Testis (tissue), 3 donors: ENCODE results near the gene RAD21L1. TPM values are rescaled to one million over a fixed set of nuclear protein-coding genes. Genes with fewer than 3 reads are reported as not detected.

Source experiments
- DNase-seq: peaks from one replicate; pipeline ENCODE4 v3.0.0-alpha.2; 2019
- H3K27ac ChIP-seq, 2 donors: fragments of 200-600 bp; sonication (generic); one replicate each; pipeline ENCODE4 v1.5.1; 2019
- H3K27me3 ChIP-seq: fragments of 200-600 bp; sonication (generic); one replicate; pipeline ENCODE4 v1.5.1; 2019
- H3K36me3 ChIP-seq: fragments of 200-600 bp; sonication (generic); one replicate; pipeline ENCODE4 v1.5.1; 2017; ENCODE audit warnings: low read depth; ENCODE audit errors: missing control alignments
- H3K4me1 ChIP-seq: fragments of 200-600 bp; sonication (generic); one replicate; pipeline ENCODE4 v1.5.1; 2019
- H3K4me3 ChIP-seq, 2 donors: fragments of 200-600 bp; sonication (generic); one replicate each; pipeline ENCODE4 v1.5.1; 2017 to 2019
- H3K9me3 ChIP-seq: fragments of 200-600 bp; sonication (generic); one replicate; pipeline ENCODE4 v1.5.1; 2017
- POLR2A ChIP-seq: fragments of 450-650 bp; IDR thresholded peaks from one replicate; pipeline ENCODE4 v1.6.1; 2017; ENCODE audit warnings: antibody characterized with exemption, mild to moderate bottlenecking, moderate library complexity
- WGBS, 2 donors: methylation state at CpG; one replicate each; pipeline ENCODE4 v1.1.5; 2018; 5-methylcytosine and 5-hydroxymethylcytosine counted together
- intact Hi-C: fragments of 100-400 bp; cut with DNase I; formaldehyde crosslinking; loops from one replicate; pipeline ENCODE4 v1.15.1; 2023; ENCODE audit warnings: low total_unique reads
- polyA plus RNA-seq: library from polyadenylated mRNA; stranded (reverse); fragments of 350-450 nt; fragmentation: Illumina TruSeq; extraction: RNeasy Lipid Tissue Mini Kit (QIAGEN cat#74804); gene quantifications from one replicate; pipeline ENCODE4 v1.2.3, GENCODE V29; 2014; ENCODE audit warnings: low read depth, low replicate concordance; ENCODE audit not compliant: insufficient read depth
- total RNA-seq, 2 donors: library from RNA; depleted of rRNA; stranded (reverse); fragments of >200 nt; gene quantifications; one replicate each; pipeline ENCODE4 v1.2.3, GENCODE V29; 2016
- TF ChIP-seq, protein P1 (sequence below), 3 experiments: fragments of 450-650 bp in 2 of 3; fragments of 200-600 bp in 1 of 3; sonication (generic) in 1 of 3; IDR thresholded peaks; one replicate each; pipeline ENCODE4 v1.5.1; 2016 to 2019; ENCODE audit warnings: antibody characterized with exemption in 3 of 3, mild to moderate bottlenecking in 2 of 3, moderate library complexity in 1 of 3

RAD21L1 gene
- total and polyA plus RNA-seq, 3 donors from 2014 or later = 7.5 to 13.7 (median 12.1) TPM

DNA sequence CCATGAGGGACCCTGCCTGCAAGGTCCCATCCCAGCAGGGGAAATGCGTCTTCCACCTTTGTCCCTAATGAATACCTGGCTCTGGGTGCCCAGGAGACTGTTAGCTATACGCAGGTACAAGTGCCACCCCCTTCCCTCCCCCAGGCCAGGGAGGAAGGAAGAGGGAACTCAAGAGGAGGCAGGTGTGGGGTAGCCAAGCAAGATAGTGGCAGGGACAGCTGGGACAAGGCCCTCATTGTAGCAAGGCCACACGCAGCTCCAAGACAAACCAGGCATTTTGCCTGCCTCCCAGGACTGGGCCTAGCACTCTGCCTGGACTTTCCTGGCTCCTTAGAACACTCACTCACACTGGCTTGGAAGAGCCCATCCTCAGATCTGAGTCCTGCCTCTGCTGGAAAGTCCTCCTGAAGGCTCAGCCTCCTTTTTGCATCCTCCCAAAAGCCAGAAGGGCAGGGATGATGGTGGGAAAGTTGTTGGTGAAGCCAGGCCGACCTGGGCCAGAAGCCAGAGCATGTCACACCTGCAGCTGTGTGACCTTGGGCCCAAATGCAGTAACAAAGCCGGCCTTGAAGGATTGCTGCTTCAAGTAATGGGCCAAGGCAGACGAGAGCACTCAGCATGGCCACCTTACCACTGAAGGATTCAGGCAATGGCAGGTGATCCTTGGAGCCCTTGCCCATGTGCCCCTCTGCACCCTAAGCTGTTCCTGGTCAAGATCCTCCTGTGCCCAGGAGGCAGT, 68.0 kb downstream of the RAD21L1 start:
- H3K4me3 ChIP-seq = no peak overlapping the region
- no peak for DNase-seq
- intact Hi-C loops = no loop called here
- no peaks in the 10 kb centered on the region for H3K9me3 ChIP-seq
- H3K27ac ChIP-seq = no peak overlapping the region
- H3K36me3 ChIP-seq = no peaks in the 10 kb centered on the region
- H3K4me1 ChIP-seq = peaks cover 4% of the 10 kb centered on the region
- H3K27me3 ChIP-seq = no peaks in the 10 kb centered on the region
- 60 to 80% methylated on average over 5 to 6 of the region's 6 CpGs for WGBS, 2 donors
- TF ChIP-seq, protein P1, sequence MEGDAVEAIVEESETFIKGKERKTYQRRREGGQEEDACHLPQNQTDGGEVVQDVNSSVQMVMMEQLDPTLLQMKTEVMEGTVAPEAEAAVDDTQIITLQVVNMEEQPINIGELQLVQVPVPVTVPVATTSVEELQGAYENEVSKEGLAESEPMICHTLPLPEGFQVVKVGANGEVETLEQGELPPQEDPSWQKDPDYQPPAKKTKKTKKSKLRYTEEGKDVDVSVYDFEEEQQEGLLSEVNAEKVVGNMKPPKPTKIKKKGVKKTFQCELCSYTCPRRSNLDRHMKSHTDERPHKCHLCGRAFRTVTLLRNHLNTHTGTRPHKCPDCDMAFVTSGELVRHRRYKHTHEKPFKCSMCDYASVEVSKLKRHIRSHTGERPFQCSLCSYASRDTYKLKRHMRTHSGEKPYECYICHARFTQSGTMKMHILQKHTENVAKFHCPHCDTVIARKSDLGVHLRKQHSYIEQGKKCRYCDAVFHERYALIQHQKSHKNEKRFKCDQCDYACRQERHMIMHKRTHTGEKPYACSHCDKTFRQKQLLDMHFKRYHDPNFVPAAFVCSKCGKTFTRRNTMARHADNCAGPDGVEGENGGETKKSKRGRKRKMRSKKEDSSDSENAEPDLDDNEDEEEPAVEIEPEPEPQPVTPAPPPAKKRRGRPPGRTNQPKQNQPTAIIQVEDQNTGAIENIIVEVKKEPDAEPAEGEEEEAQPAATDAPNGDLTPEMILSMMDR (IDR thresholded peaks at IDR 0.05) = no peak

- Histone ChIP-seq H3K36me3 (no peaks in the 10 kb centered on the region), H3K4me1 (peaks cover 4% of the 10 kb centered on the region), H3K4me3 (no peak overlapping the region), H3K9me3 (no peaks in the 10 kb centered on the region), H3K27ac (no peak overlapping the region), H3K27me3 (no peaks in the 10 kb centered on the region)
- intact Hi-C loops = no loop called here
- TF ChIP-seq, protein P1 (IDR thresholded peaks at IDR 0.05) = no peak
- no peak for TF ChIP-seq POLR2A
- WGBS, 2 donors = 82 to 92% methylated on average over 5 to 8 of the region's 8 CpGs
- no peak for DNase-seq
These were observed 68.7 kb downstream of the RAD21L1 start for GRCh38 chr20:1294497-1294896.

DNA sequence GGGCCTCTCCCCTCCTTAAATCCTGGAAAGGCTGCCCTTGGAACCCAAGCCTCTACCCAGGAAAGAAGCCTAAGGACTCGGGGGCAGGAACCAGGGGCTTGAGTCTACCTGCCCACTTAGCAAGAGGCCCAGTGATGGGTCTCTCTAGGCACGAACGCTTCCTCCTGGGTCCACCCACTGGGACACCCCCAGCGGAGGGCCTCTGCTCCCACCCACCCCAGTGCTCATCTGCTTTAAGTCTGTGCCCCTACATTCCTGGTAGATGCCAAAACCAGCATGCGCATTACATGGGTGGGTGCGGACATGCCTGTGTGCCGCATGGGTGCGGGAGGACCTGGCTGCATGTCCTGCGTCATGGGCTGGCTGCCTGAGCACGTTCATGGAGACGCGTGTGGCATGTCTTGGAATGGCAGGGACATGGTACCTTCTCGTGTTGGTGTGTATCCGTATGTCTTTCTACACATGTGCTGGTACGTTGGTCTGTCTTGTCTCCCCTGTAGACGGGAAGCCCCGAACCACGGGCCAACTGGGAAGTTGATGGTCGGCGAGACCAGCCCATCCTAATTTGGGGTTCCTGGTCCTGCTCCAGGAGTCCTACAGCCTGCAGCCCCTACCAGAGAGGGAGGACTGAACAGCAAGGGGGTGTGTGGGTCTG, 69.6 kb downstream of the RAD21L1 start:
- Histone ChIP-seq H3K27me3 (no peaks in the 10 kb centered on the region), H3K4me3 (no peak overlapping the region), H3K36me3 (no peaks in the 10 kb centered on the region), H3K4me1 (peaks cover 4% of the 10 kb centered on the region), H3K9me3 (no peaks in the 10 kb centered on the region), H3K27ac (no peak overlapping the region)
- no peak for DNase-seq
- no peak for TF ChIP-seq POLR2A
- TF ChIP-seq, protein P1 (IDR thresholded peaks at IDR 0.05) = no peak
- intact Hi-C loops = no loop called here
- WGBS, 2 donors = 93 to 97% methylated on average over 17 to 20 of the region's 20 CpGs

DNA sequence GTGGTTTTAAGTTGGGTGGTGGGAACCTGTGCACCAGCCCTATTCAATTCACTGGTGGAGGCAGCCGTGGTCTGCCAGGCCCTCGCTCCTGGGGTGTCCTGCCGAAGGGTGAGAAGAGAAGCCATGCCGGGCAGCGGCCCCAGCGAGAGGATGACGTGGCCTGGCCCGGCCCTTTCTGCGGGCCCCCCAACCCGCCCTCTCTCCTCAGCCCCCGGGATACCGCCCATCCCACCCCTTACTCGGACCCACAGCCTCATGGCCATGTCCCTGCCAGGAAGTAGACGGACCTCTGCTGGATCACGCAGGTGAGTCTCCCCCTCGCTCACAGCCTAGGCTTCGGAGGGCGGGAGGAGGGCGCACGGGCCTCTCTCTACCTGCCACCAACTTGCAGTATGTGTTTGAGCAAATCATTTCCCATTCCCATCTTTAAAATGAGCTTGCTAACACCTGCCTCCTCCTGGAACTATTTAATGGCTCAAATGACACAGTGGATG, 70.3 kb downstream of the RAD21L1 start:
- WGBS, 2 donors = 89 to 92% methylated on average over 20 of the region's 20 CpGs
- Histone ChIP-seq H3K4me1 (no peaks in the 10 kb centered on the region), H3K27me3 (no peaks in the 10 kb centered on the region), H3K27ac (no peak overlapping the region), H3K36me3 (no peaks in the 10 kb centered on the region), H3K4me3 (no peak overlapping the region), H3K9me3 (no peaks in the 10 kb centered on the region)
- no peak for DNase-seq
- intact Hi-C loops = no loop called here
- TF ChIP-seq POLR2A = no peak
- TF ChIP-seq, protein P1 (IDR thresholded peaks at IDR 0.05) = no peak
